Measurements from ENCODE around the gene INPP4A.
A peak's percentile ranks its signal among the peaks of the same experiment; 100 is the strongest.

INPP4A gene

DNA sequence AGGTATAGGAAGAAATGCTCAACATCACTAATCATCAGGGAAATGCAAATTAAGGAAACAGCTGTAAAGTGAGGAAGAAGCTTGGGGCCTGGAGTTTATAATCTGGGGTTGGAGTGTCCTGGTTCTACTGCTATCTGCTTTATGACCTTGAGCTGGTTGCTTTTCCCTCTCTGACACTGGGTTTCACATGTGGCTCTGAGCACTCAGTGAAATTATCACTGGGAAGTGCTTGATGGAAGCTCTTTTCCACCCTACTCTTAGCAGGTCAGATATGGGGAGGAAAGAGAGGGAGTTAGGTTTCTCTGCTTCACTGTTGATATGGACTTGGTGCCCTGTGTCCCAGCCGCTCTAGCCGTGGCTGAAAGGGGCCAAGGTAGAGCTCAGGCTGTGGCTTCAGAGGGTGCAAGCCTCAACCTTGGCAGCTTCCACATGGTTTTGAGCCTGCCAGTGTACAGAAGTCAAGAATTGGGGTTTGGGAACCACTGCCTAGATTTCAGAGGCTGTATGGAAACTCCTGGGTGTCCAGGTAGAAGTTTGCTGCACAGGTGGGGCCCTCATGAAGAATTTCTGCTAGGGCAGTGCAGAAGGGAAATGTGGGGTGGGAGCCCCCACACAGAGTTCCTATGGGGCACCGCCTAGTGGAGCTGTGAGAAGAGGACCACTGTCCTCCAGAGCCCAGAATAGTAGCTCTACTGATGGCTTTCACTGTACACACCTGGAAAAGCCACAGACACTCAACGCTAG, 52.3 kb downstream of the INPP4A start:
- DNase-seq: no peak

DNA sequence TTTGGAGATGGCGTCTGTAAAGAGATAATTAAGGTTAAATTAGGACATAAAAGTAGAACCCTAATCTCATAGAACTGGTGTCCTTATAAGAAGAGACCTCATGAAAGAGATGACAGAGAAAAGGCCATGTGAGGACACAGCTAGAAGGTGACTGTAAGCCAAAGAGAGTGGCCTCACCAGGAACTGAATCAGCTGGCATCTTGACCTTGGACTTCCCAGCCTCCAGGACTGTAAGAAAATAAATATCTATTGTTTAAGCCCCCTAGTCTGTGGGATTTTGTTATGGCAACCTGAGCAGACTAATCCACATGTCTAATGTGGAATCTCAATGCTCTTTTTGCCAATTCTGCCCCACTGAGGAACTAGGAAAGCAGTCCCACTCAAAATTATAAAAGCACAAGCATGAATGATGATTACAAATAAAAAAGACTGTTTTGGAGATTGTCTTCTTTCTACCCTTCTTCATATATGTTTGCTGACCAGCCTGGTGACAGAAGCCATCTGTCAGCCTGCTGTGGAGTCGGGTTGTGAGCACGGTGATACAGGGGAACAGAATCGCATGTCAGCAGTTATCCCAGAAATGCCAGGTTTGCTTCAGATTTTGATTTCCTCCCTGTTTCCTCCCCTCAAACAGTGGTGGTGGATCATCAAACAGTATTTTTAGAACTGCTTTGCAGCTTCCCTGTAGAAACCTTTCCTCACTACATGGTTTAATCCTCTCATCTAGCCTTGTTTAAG, 54.2 kb downstream of the INPP4A start:
- DNase-seq: peak; percentile 76

DNA sequence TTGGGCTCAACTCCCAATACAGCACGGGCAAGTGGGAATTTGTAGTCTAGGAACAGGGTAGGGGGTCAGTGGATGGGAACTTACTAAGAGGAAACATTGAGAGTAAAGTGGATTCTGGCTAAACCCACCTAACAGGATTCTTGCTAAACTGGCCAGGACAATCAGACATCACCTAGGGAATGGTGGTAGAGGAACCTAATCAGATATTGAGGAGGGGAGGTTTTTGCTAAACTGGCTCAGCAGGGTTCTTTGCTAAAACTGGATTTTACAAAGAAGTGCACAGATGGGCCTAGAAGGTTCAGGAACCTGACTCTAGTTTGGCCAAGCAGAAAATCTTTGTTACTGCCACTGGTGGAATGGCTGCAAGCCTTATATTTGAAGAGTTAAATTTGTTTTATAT, 55.9 kb downstream of the INPP4A start:
- no peak for DNase-seq

DNA sequence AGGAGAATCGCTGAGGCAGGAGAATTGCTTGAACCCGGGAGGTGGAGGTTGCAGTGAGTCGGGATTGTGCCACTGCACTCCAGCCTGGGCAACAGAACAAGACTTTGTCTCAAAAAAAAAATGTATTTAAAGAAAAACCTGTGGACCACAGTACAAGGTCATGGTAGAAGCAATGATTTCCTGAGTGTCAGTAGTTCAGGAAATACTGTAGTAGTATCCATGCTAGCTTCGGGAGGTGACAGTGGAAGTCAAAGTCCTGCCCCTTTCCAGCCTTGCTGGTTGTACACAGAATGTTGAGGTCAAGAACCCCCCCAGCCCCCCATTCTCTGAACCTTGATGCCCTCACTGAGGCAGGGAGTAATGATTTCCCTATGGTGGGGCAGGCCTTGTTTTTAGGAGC, 56.6 kb downstream of the INPP4A start:
- DNase-seq: no peak

DNA sequence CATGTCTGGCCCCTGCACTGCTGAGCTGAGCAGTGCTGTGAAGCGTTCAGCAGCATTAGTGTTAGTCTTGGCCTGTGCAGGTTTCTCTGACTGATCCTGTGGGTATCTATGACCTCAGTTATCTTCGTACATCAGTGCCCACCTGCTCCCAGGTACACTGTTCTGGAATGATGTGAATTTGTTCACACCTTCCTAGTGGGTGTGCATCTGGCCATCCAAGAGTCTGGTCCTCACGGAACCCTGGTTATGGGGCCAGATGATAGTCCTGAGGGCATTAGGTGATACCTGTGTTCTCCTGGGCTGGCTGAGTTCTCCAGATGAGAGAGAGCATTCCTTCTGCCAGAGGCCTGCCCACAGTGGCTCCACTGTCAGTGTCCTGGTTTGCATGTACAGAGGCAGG, 57.2 kb downstream of the INPP4A start:
- DNase-seq: no peak

DNA sequence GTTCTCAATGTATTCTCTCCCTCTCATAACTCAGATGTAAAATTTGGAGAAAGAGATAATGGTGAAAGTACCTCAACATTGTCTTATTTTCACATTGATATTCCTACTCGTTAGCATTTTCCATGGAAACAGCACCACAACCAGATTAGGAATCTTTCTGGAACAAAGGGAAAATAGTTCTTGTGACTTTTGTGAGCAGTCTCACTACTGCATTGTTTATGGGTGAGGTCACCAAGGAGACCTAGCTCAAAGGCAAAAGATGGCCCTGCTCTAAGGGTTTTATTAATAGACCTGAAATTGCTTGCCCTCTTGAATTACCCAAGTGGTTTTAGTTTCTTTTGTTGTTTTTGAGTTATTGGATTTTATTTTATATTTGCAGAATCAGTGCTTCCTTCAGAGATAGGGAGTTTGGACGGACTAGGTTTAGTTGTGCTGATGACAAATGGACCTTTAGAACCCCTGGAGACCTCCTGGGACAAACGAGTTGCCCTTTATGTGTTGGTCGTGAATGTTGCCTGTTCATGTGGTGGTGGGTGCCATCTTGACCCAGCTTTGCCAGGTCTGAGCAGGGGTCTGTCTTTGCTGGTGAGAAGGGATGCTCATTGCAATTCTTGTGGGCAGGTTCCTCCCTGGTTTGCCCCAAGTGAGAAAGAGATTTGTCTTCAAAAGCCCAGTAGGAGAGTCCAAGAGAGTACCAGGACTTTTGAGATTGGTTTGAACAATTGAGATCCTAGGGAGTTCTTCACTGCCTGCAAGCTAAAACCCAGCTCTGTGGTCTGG, 58.1 kb downstream of the INPP4A start:
- DNase-seq: peak; percentile 70

DNA sequence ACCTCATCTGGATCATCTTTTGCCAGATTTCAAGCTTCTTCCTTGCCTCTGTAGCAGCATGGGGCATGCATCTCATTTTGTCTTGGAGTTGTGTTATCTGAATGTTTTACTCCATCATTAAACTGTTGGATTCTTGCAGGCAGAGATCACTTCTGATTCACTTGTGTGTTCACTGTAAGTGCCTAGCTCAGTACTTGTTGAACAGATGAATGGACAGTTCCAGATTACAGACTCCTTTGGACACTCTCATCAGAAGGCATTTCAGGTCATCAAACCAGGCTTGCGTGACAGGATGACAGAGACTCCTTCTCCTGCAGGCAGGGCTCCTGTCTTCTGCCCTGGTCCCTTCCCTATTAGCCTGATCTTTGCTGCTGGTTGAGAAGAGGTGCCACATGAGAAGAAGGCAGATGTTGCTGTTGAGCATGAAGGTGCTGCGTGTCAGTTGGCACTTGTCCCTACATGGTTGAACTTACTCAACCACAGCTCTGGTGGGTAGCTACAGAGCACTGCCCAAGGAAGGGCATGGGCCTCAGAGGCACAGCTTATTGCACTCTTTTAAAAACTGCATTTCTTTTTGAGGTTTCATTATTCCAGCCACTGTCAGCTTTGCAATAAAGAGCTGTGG, 58.9 kb downstream of the INPP4A start:
- DNase-seq: peak; percentile 70

DNA sequence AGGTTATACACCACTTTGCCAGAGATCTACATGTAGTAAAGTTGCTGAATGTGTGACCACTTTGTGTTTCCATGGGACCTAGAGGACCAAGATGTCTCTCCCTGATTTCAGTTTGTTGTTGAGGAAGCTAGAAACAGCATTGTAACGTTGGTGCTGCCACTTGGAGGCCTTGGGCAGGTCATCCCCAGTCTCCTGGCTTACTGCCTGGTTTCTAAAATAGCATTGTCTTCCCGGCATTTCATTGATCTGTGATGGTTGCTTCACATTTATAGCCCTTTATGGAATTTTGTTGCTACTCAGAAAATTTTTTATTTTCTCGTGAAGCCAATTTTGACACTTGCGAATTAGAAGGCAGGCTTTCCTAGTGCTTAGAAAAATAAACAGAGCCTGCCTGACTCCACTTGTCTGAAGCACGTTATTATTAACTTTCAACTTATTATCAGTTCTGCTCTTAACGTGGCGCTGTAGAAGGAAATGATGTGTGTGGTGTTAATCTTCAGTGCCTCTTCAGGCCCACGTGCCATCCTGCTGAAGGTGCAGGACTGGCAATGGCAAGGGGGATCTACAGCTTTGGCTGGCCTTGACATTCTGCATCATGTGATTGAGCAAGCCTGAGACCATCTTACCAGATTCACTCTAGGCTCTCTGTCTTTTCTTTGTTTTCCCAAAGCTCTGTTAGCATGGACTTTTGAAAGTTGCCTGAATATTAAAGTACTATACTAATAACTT, 59.9 kb downstream of the INPP4A start:
- DNase-seq: peak; percentile 47

DNA sequence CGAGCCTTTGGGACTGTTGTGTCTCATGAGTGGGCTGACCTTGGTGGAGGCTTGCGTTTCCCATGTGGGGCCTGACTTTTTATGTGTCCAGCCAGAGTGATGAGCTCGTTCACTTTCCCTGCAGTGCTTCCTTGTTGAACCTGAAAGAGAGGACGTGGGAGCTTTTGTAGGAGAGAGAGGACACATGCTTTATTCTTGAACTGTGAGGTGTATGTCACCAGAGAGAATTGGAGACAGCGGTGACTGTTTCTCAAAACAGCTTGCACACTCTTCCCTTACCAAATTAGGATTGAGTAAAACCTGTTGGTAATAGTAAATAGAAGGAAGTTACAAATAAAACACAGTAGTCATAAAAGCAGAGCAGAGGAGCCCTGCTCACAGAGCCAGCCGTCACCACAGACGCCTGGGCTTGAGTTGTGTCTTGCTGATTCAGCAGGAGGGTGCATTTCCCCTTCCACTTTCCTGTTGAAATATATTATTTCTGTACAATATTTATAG, 60.7 kb downstream of the INPP4A start:
- peak; percentile 85 for DNase-seq

DNA sequence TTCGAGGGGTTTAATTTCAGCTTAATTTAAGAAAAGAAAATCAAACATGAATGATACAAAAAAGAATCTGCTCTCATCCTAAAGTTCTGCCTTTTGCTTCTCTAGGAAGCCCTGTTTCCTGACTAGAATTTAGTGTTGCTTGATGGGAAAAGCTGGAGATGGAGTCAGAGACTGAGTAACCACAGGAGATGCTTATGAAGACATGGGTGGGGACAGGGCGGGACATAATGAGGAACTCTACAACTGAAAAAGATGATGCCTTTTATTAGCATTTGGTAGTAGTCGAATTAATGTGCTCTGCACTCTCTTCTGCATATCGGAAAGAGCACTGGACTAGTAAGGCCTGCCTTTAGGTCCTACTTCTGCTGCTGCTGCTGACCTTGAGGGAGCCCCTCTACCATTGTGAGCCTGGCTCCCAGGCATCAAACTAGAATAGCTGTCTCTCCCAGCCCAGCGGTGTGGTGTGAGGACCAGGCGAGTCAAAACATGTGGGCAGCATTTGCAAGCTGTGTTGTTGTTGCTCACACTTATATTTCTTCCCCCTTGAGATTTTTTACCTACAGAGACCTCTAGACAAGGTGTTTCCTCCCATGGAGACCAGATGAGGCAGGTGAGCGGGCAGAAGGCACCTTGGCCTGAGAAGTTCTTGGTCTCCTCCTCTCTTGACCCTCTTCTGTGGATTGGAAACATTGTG, 61.5 kb downstream of the INPP4A start:
- no peak for DNase-seq

DNA sequence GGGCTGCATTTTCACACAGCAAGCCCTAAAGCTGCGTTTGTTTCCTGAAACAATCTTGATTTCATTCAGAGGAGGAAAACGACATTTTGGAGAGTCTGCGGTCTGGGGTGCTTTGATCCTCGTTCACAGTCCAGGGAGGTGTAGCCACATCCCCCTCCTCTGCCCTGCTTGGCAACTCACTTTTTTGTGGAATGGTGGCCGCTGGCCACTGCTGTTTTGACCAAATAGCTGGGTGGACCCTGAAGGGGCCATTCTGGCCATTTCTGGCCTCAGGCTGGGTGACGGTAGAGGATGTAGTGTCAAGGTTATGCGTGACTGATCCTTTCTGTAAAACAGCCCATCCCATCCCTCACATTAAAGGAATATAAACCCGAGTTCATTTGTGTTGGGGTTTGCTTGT, 62.2 kb downstream of the INPP4A start:
- no peak for DNase-seq

DNA sequence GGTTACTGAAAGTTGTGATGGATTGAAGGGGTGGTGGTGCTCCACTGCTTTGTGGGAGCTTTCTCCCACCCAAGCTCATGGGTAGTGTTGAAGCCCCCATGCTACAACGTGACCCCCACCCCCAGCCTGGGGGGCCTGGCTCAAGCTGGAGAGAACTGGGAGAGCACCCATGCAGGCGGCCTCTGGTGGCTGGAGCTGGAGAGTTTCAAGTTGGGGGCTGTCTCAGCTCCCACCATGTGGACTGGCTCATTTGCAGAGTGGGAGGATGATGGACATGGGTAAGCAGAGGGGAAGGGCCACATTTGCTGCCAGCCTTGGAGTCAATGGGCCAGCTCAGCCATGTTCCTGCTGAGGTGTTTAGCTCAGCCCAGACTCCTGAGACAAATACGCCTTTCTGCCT, 62.8 kb downstream of the INPP4A start:
- DNase-seq: no peak

DNA sequence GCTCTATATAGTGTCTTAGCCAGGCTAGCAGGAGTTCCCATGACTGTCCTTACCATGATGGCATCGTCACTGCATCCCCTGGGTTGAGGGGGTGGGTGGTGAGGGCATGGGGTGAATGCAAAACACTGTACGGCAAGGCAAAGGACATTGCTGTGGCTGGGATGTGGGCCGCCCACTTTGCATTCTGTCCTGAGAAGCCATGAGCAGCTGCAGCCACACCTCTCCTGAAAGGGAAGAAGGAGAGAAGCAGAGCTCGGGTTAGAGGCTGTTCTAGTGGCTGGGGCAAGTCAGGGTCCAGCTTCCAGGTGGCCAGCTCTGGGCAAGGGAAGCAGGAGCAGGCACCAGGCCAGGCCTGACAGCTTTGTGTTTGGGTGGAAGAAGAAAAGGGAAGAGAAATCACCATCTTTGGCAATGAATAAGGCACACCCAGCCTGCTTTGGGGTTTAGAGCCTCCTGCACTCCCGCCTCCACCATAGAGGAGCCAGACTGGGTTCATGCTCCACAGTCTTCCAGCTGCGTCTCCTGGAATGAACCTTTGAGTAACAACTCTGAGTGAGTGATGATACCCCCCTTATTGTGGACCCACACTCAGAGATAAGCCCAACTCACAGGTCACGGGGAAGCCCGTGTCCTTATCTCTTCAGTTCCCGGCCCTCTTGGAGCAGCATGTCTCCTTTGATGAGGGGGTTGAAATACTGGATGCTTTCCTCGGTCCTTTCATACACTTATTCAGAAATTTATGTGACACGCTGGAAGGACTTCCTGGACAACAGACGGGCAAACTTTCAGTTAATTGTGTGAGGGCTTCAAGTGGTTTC, 63.4 kb downstream of the INPP4A start:
- DNase-seq: no peak

DNA sequence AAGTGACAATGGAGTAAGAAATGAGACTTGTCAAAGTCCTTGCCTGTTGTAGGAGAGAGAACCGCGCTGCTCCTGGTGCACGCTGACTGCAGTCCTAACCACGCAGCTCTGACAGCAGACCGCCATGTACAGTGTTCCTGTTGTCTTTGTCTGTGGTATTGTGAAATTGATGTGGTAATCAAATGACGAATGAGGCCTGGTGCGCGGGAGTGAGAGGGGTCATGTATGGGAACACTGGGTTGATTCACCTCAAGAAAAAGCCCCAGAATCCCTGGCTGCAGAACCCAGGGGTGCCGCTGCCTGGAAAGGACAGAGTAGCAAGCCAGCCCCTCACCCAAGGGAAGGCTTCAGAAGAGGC, 64.0 kb downstream of the INPP4A start:
- no peak for DNase-seq

DNA sequence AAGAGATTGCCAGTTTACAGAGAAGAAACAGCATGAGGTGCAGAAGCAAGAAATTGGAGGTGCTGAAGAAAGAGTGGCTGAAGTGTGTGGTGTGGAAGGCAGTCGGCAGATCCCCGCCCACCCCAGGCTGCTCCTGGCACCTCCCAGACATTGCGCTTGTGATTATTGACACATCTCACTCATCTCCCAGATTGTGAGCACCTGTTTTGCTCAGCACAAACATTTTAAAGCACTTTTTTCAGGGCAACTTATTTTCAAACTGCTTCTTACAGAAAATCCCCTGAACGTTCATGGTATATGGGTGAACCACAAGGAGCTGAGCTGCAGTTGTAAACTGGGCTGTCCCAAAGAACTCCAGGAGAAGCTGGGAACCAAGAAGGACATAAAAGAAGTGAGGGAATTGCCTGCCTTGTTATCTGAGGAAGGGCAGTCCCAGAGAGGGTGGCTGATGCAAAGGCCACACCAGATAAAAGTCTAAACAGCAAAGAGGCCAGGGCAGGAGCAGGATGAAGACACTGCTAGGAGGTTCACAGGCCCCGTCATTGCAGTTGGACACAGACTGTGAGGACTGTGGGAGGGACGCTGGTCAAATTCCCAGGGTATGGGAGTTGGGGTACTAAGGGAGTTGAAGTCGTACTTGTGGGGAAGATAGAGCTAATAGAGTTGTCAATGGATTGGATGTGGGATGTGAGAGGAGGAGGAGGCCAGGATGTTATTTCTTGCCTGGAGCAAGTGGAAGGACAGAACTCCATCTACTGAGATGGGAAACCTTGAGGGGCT, 65.1 kb downstream of the INPP4A start:
- DNase-seq: no peak

DNA sequence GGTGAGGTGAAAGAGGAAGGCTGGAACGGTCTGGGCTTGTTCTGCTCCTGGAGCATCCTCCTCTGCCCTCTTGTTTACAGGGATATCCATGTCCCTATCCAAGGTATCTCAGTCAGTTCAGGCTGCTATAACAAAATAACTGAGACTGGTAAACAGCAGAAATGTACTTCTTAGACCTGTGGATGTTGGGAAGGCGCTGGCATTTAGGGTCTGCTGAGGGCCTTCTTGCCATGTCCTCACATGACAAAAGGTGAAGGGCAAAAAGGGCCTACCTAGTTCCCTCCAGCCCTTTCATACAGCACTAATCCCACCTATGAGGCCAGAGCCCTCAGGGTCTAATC, 65.6 kb downstream of the INPP4A start:
- DNase-seq: no peak

DNA sequence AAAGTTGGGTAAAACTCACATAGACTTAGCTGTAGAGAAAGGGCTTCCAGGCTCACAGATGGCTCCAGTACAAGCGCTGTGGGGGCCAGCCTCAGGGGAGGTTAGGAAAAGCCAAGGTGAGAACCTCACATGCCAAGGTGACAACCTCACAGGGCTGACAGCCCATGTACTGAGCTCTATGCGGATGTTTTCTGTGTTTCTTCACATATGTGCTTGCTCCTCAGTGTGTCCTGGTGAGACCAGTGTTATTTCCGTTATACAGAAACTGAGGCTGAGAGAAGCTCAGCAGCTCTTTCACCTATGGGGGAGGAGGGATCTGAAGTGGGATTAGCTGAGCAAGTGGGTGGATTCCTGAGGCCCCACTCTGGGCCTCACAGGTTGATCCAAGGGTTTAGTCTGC, 67.3 kb downstream of the INPP4A start:
- DNase-seq: no peak

DNA sequence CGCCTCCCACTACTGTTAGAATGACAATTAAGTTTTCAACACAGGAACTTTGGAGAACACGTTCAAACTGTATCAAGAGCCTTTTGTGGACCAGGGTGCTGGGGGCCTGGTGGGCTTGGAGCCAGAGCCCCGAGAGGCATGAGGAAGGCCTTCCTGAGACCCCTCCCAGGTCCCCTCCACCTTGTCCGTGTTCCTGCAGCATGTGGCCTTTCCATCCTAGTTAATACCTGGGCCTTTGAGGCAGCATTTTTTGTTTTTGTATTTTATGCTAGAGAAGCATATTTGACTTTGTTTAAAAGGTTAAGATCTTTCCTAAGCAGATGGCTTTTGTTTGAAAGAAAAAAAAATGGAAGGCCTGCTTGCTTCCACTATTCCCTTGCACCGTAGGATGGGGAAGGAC, 68.0 kb downstream of the INPP4A start:
- DNase-seq: no peak

DNA sequence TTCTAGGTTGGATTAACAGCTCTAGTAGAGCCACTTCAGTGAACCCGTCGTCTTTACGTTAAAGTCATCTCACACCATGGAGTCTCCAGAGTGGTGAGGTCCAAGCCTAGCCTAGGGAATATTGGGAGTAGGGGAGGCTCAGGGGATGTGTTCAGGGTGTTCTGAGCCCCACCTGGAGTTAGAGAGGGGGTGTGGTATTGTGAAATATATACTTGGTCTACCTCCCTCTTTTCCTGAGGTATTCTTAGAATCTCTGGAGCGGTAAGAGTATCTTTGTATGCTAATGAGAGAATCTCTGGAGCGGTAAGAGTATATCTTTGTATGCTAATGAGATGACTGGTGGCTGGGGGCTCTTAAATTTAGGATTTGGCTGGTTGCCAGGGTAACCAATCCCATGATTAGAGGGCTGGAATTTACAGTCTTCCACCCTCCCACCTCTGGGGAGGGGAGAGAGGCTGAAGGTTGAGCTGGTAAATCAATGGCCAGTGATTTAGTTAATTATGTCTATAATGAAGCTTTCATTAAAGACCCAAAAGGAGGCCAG, 69.5 kb downstream of the INPP4A start:
- no peak for DNase-seq

DNA sequence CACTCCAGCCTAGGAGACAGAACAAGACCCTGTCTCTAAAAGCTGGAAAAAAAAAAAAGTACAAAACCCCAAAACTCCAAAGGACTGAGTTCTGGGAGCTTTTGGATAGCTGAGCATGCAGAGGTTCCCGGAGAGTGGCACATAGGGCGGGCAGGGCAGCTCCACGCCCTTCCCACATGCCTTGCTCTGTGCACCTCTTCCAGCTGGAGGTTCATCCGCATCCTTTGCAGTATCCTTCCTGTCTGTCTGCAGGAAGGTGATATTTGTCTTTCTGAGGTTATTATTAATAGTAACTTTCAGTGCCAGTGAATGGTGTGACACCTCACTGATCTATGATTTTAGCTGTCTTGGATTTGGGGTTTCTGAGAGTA, 70.2 kb downstream of the INPP4A start:
- DNase-seq: no peak
